GM12875 (cell line): Measurements from ENCODE around the gene THOC5.

Experiments
- H3K4me3 ChIP-seq: one replicate; pipeline ENCODE4 v1.5.1; 2011; ENCODE audit warnings: low read depth, low read length, control low read depth
- CTCF ChIP-seq: IDR thresholded peaks from 2 replicates; pipeline ENCODE4 v1.5.1; 2011; ENCODE audit warnings: low read depth, mild to moderate bottlenecking, control low read depth, inconsistent platforms, low read length, moderate library complexity, borderline replicate concordance; ENCODE audit not compliant: insufficient read depth

Gene THOC5

GRCh38 chr22:29457730-29458129 lies 95.8 kb downstream of the THOC5 start:
- no peak for TF ChIP-seq CTCF
- no peak overlapping the region for H3K4me3 ChIP-seq

DNA sequence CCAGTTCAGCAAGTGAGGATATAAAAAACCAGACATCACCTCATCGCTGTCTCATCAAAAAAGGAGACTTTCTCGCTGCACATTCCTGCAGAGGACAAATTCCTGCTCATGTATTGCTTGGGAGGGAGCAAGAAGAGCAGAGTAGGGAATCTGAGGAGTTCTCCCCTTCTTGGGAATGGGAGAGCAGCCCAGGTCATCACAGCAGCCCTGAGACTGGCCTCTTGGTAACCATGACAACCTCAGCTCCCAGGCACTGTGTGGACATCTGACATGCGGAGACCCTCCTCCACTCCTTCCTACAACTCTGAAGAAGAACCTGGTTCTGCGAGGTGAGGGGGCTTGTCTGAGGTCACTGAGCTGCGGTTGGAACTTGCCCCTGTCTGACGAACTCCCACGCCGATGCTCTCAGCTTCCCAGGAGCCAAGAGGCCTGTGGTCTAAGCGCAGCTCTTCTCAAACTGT lies 97.3 kb downstream of the THOC5 start:
- no peak for TF ChIP-seq CTCF
- H3K4me3 ChIP-seq: no peak overlapping the region
